Pancreas (tissue), 10 donors: ENCODE results near the gene FMNL2. TPM values are rescaled to one million over a fixed set of nuclear protein-coding genes. Genes with fewer than 3 reads are reported as not detected.

Experiments
- ATAC-seq, 4 donors: fragments of 200-7000 bp; cut with Tn5 transposase; one replicate each; pipeline versions ENCODE4 v1.8.0 to v1.9.1; 2020; ENCODE audit warnings: mild to moderate bottlenecking in 4 of 4, moderate library complexity in 4 of 4
- DNase-seq, 6 donors: peaks; one replicate each; pipeline ENCODE4 v3.0.0-alpha.2; 2020
- FAIRE-seq: peaks from 2 replicates; lab custom pipeline; 2012; peaks lifted over from hg19 to GRCh38; lab: Jason Lieb, UNC
- H3K27ac ChIP-seq, 4 donors: fragments of 200-600 bp; sonication (generic); 1 replicate in 3 of 4; 2 replicates in 1 of 4; pipeline versions ENCODE4 v1.5.0 to v1.8.0; 2020
- H3K27me3 ChIP-seq, 4 donors: fragments of 200-600 bp; one replicate each; pipeline ENCODE4 v1.8.0; 2021
- H3K36me3 ChIP-seq, 3 donors: fragments of 200-600 bp; sonication (generic) in 1 of 3; one replicate each; pipeline versions ENCODE4 v1.5.0 to v1.8.0; 2020 to 2021
- H3K4me1 ChIP-seq, 3 donors: fragments of 200-600 bp; one replicate each; pipeline ENCODE4 v1.8.0; 2021
- H3K4me3 ChIP-seq, 4 donors: fragments of 200-600 bp; sonication (generic) in 2 of 4; one replicate each; pipeline versions ENCODE4 v1.5.0 to v1.8.0; 2020 to 2021
- H3K9me3 ChIP-seq, 4 donors: fragments of 200-600 bp; one replicate each; pipeline ENCODE4 v1.8.0; 2021
- CTCF ChIP-seq, 4 donors: fragments of 200-600 bp; sonication (generic) in 3 of 4; IDR thresholded peaks; one replicate each; pipeline versions ENCODE4 v1.5.0 to v1.8.0; 2021; ENCODE audit warnings: antibody characterized with exemption in 4 of 4
- WGBS, 2 donors: extraction: QIAGEN DNeasy Blood & Tissue Kit; methylation state at CpG; one replicate each; pipeline ENCODE4 v1.1.7; 2013; 5-methylcytosine and 5-hydroxymethylcytosine counted together
- intact Hi-C, 3 donors: fragments of 100-400 bp; cut with DNase I; formaldehyde crosslinking; loops; one replicate each; pipeline versions ENCODE4 v1.11.1 to v1.14.2; 2022
- polyA plus RNA-seq, 2 donors: library from polyadenylated mRNA; stranded (reverse); fragments of 200-250 nt; gene quantifications; one replicate each; pipeline ENCODE4 v1.2.3, GENCODE V29; 2013
- total RNA-seq, 6 donors: library from RNA; stranded (reverse); fragmentation: NEBNext Ultra II Directional in 4 of 6; extraction: Animal tissue kit (Norgen Biotek cat#: 25700) in 4 of 6; gene quantifications; one replicate each; pipeline versions ENCODE4 v1.2.1 to v1.2.4, GENCODE V29; 2021 to 2023
- donor health status: healthy with polysubstance abuse.
- donor health status: DM: no; HTN: no; CAD: no; lungs with moderate emphysema.
- donor health status: DM: no; HTN: no; CAD: no.
- donor health status: control.
- donor health status: control.
- donor health status: Bipolar disorder and iron deficiency.
- donor health status: DM: yes; HTN: yes; CAD: no.
- donor health status: DM: no; HTN: no; CAD: no.
- donor health status: DM: no; HTN: no; CAD: no.
- donor health status: DM: yes; HTN: yes; CAD: no.

Gene FMNL2
- total and polyA plus RNA-seq, 8 donors, result 7.5 to 22.3 (median 11.3) TPM

GRCh38 chr2:152426801-152427200 lies 91.8 kb downstream of the FMNL2 start:
- H3K36me3 ChIP-seq, result no peaks in the 10 kb centered on the region
- H3K27me3 ChIP-seq, result no peaks in the 10 kb centered on the region
- FAIRE-seq (no peak), ATAC-seq (no peak), DNase-seq (no peak)
- WGBS, 2 donors, result 94 to 97% methylated on average over 4 of the region's 4 CpGs
- TF ChIP-seq CTCF (IDR thresholded peaks at IDR 0.05), result no peak
- no peak overlapping the region for H3K27ac ChIP-seq
- H3K4me3 ChIP-seq, result no peak overlapping the region
- intact Hi-C loops, result no loop called here
- no peaks in the 10 kb centered on the region for H3K9me3 ChIP-seq
- peaks cover 2 to 15% (median 4%) of the 10 kb centered on the region in 3 donors for H3K4me1 ChIP-seq

DNA sequence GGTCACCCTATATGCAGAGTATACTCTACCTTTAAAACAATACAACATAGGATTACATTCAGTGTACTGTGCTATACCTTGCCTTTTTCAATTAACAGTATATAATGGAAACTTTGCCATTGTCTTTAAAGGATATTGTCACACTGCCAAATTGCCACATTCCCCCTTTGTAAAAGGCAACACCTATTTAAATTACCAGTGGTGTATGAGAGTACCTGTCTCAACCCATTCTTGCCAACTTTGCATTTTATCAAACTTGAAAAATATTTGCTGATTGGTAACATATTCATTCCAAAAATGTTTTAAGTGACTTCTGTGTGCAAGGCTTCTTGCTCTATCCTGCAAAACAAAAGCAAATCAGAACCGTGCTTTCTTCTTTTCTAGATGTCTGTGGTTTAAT lies 92.9 kb downstream of the FMNL2 start:
- H3K27ac ChIP-seq, result no peak overlapping the region
- DNase-seq (no peak), ATAC-seq (no peak), FAIRE-seq (no peak)
- H3K36me3 ChIP-seq, result no peaks in the 10 kb centered on the region
- no peak overlapping the region for H3K4me3 ChIP-seq
- TF ChIP-seq CTCF (IDR thresholded peaks at IDR 0.05), result no peak
- peaks cover 0 to 9% (median 3%) of the 10 kb centered on the region in 3 donors for H3K4me1 ChIP-seq
- 30 to 49% methylated on average over 1 of the region's 1 CpG for WGBS, 2 donors
- H3K9me3 ChIP-seq, result no peaks in the 10 kb centered on the region
- no peaks in the 10 kb centered on the region for H3K27me3 ChIP-seq
- intact Hi-C loops, result no loop called here

GRCh38 chr2:152428800-152429582 lies 94.0 kb downstream of the FMNL2 start:
- Histone ChIP-seq H3K36me3 (no peaks in the 10 kb centered on the region), H3K9me3 (no peaks in the 10 kb centered on the region), H3K4me1 (peaks cover 0 to 9% (median 3%) of the 10 kb centered on the region in 3 donors), H3K27me3 (no peaks in the 10 kb centered on the region), H3K27ac (no peak overlapping the region), H3K4me3 (no peak overlapping the region)
- WGBS, 2 donors, result 88 to 90% methylated on average over 8 of the region's 8 CpGs
- no peak for FAIRE-seq
- ATAC-seq, result no peak
- intact Hi-C loops, result no loop called here
- no peak for DNase-seq
- no peak for TF ChIP-seq CTCF (IDR thresholded peaks at IDR 0.05)

GRCh38 chr2:152430876-152431275 lies 95.9 kb downstream of the FMNL2 start:
- WGBS, 2 donors, result 97% methylated on average over 1 of the region's 1 CpG
- intact Hi-C loops, result no loop called here
- Histone ChIP-seq H3K4me3 (no peak overlapping the region), H3K27me3 (no peaks in the 10 kb centered on the region), H3K4me1 (peaks cover 0 to 8% (median 0%) of the 10 kb centered on the region in 3 donors), H3K27ac (no peak overlapping the region), H3K9me3 (no peaks in the 10 kb centered on the region), H3K36me3 (no peaks in the 10 kb centered on the region)
- ATAC-seq (no peak), FAIRE-seq (no peak), DNase-seq (no peak)
- no peak for TF ChIP-seq CTCF (IDR thresholded peaks at IDR 0.05)
